SH-SY5Y (cell line): ENCODE data around the gene PTDSS2.

ENCODE experiments used
- GATA2 ChIP-seq: IDR thresholded peaks from 2 replicates; pipeline ENCODE4 v1.6.1; 2011; ENCODE audit warnings: mild to moderate bottlenecking, low read depth, low read length
- GATA3 ChIP-seq: IDR thresholded peaks from 2 replicates; pipeline ENCODE4 v1.6.1; 2011; ENCODE audit warnings: low read depth, mild to moderate bottlenecking, low read length, moderate library complexity

- TF ChIP-seq GATA2, result no peak
- TF ChIP-seq GATA3, result no peak
Observed at GRCh38 chr11:456533-456932, 6.5 kb downstream of the PTDSS2 start.
